Jurkat, Clone E6-1 (cell line): ENCODE measurements around the gene CPOX.

Experiments
- DNase-seq: peaks from one replicate; pipeline ENCODE4 v3.0.0-alpha.2; 2011; ENCODE audit warnings: low read depth, low spot score
- H3K4me3 ChIP-seq: 2 replicates; pipeline ENCODE4 v1.5.1; 2011; ENCODE audit warnings: mild to moderate bottlenecking, low read length, control low read depth, moderate library complexity

The CPOX gene

GRCh38 chr3:98551236-98551635, 42.2 kb downstream of the CPOX start:
- no peak overlapping the region for H3K4me3 ChIP-seq
- no peak for DNase-seq

- DNase-seq, result no peak
- no peak overlapping the region for H3K4me3 ChIP-seq
These were observed 42.6 kb downstream of the CPOX start for GRCh38 chr3:98550833-98551232.

DNA sequence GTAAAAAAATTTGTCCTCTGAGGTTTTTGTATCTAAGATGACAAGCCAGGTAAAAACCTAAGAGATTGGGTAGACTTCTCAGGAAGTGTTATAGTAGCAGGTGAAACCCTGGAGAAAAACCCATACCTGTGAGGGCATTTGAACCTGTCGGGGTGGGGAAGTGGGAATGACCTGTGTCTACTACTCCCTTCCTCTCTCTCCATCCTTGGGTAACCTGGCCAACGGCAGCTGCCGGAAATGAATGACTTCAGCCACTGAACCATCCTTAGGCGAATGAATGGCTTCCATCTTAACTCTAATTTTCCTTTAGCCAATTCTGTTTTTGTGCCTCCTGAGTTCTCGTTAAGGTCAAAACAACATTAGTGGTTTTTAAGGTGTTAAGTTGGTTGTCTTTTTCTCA, 44.9 kb downstream of the CPOX start:
- no peak overlapping the region for H3K4me3 ChIP-seq
- DNase-seq, result no peak

GRCh38 chr3:98545940-98546339, 47.5 kb downstream of the CPOX start:
- DNase-seq, result no peak
- H3K4me3 ChIP-seq, result no peak overlapping the region

GRCh38 chr3:98542623-98543022, 50.8 kb downstream of the CPOX start:
- no peak overlapping the region for H3K4me3 ChIP-seq
- DNase-seq, result no peak

DNA sequence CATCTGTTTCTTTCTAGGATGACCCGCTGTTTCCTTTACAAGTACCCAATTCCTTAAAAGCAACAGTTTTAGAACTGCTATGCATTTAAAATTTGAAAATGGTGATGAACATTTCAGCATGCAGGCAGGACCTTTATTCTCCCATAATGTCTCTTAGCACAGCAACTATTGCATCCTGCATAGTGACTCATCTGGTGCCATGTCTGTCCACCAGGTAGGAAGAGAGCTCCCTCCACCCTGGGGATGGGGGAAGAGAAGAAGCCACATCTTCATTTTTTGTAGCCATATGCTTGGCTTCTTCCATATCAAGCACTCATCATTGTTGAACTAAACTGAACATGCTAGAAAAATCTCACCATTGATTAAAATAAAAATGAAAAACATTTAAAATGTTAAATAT, 51.7 kb downstream of the CPOX start:
- no peak for DNase-seq
- H3K4me3 ChIP-seq, result no peak overlapping the region

GRCh38 chr3:98540346-98540745, 53.1 kb downstream of the CPOX start:
- no peak for DNase-seq
- H3K4me3 ChIP-seq, result no peak overlapping the region

DNA sequence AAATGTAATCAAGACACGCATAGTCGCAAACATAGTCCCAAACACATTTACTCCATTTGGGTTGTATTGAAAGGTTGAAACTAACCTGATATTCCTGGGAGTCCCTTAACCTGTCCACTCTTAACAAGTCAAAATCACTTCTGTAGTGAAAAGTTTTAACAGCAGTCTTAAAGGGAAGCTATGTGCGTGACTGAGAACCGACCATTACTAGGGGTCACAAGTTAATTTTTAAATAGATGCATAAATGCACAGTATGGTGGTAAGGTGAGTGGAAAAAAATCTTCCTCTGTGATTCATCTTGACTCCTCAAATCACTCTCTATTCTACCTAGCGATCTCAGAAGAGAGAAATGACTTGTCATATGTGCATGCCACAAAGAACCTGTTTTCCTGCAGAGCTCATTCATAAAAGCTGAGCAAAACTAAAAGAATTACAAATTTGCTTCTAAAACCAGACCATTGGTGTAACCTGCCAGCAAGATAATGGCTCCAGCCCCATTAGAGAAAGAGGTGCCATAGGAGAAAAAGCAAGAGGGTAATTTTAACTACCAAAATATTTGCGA, 56.9 kb downstream of the CPOX start:
- no peak for DNase-seq
- H3K4me3 ChIP-seq, result no peak overlapping the region

DNA sequence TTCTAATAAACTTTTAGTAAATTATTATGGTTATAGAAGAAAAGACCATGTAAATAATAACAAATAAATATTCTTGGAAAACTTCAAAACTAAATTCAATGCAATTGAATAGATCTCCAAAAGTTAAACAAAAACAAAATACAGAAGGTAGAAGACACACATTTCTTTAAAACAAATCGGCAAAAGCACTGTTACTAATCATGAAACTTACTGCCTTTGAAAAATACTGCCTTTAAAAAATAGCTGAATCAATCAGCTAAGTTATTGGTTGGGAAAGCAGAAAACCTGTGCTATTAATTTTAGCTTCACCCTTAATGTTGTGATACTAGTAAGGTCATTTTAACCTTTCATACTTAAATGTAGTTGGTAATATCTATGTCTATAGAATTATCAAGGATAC, 58.7 kb downstream of the CPOX start:
- no peak overlapping the region for H3K4me3 ChIP-seq
- no peak for DNase-seq

DNA sequence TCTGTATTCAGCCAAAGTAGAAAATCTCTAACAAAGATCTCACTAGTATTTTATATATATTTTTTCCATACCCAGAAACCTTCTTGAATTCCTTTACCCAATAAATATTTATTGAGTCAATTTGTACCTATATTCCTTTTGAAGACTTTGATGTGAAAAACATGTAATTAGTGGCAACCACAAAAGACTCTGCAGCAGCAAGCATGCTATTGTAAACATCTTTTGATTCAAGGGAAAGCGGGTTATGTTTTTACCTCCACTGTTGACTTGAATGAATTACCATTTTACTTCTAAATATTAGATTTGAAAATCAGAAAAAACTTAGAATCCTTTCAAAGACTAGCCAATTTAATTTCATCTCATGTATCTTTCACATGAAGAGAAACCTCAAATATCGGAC, 59.2 kb downstream of the CPOX start:
- DNase-seq, result no peak
- H3K4me3 ChIP-seq, result no peak overlapping the region

DNA sequence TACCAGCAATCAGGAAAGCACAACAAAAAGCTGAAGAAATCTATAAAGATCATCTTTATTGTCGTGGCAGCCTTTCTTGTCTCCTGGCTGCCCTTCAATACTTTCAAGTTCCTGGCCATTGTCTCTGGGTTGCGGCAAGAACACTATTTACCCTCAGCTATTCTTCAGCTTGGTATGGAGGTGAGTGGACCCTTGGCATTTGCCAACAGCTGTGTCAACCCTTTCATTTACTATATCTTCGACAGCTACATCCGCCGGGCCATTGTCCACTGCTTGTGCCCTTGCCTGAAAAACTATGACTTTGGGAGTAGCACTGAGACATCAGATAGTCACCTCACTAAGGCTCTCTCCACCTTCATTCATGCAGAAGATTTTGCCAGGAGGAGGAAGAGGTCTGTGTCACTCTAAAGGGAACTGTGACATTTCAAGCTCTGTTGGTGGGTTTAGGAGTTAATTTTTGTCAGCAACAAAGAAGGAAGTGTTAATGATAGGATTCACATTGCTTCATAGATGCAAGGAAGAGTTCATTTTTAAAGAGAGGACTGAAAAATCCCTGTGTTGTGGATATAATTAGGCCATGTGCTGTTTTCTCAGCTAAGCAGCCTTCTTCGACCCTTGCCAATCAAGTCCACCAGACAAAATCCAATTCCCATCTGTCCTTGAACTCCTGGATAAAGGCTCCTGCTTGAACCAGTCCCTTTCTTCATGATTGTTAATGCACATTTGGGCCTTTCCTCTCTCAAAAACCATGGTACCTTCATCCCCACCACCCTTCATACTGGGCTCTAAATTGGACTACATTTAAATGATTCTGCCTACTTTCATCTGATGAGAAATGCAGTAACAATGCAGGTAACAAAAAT, 60.5 kb downstream of the CPOX start:
- H3K4me3 ChIP-seq, result no peak overlapping the region
- DNase-seq, result no peak

DNA sequence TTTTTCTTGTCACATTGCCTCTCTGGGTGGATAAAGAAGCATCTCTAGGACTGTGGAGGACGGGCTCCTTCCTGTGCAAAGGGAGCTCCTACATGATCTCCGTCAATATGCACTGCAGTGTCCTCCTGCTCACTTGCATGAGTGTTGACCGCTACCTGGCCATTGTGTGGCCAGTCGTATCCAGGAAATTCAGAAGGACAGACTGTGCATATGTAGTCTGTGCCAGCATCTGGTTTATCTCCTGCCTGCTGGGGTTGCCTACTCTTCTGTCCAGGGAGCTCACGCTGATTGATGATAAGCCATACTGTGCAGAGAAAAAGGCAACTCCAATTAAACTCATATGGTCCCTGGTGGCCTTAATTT, 61.2 kb downstream of the CPOX start:
- H3K4me3 ChIP-seq, result no peak overlapping the region

DNA sequence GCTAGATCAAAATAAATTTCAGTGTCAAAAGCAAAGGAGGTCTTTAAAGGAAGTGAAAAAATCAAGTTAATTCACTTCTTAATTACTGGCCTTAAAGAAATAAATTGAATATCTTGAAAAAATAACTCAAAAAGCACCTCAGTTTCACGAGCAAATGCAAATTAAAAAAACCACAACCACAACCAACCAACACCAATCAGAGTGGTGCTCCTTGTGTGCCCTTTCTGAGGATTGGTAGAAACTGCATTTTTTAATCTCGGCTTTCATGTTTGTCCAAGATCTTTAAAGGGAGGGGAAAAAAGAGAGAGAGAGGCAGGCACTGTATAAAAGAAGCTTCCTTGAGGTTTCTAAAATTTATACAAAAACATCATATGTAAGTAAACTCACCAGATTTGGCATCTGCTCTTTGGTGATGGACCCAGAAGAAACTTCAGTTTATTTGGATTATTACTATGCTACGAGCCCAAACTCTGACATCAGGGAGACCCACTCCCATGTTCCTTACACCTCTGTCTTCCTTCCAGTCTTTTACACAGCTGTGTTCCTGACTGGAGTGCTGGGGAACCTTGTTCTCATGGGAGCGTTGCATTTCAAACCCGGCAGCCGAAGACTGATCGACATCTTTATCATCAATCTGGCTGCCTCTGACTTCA, 61.7 kb downstream of the CPOX start, which contains the start of gene GPR15:
GPR15 (plus strand) TSS at position 357 of the 653 bp plus-strand sequence; CDS start at position 413, 56 bp downstream.
- H3K4me3 ChIP-seq, result no peak within 1 kb of the TSS
- DNase-seq, result no peak

More for the DNA sequence above, 61.2 kb downstream of the CPOX start:
- DNase-seq, result no peak

- no peak for DNase-seq
- H3K4me3 ChIP-seq, result no peak overlapping the region
These were observed 62.7 kb downstream of the CPOX start for GRCh38 chr3:98530676-98531075.

DNA sequence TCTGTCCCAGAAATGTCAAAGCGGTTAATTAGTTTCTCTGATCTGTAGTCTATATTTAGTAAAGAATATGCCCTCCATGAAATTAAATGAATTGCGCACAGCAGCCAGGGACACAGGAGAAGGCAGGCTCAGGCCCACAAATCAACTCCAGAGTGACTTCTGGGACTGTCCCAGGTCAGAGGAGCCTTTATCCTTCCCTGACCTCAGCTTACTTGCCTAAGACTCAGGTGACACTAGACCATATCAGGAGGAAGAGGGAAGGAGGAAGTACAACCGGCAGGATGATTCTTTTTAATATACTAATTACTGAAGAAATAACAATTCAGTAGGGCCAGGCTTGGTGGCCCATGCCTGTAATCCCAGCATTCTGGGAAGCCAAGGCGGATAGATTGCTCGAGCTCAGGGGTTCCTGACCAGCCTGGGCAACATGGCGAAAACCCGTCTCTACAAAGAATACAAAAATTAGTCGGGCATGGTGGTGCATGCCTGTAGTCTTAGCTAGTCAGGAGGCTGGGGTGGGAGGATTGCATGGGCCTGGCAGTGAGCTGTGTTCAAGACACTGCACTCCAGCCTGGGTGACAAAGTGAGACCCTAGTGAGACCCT, 63.5 kb downstream of the CPOX start:
- DNase-seq, result no peak
- no peak overlapping the region for H3K4me3 ChIP-seq
